ENCODE data around the gene DPF3. TPM values are rescaled to one million over a fixed set of nuclear protein-coding genes. Genes with fewer than 3 reads are reported as not detected.
A peak's percentile ranks its signal among the peaks of the same experiment; 100 is the strongest.

The DPF3 gene
- total and polyA plus RNA-seq, 2 of the 13 experiments (the other 11 are each of a cell fraction or from before 2014, with no cell fraction given): 0.09 to 0.60 TPM

GRCh38 chr14:72776701-72777261, 117.1 kb downstream of the DPF3 start (continued):
- TF ChIP-seq, protein P1, sequence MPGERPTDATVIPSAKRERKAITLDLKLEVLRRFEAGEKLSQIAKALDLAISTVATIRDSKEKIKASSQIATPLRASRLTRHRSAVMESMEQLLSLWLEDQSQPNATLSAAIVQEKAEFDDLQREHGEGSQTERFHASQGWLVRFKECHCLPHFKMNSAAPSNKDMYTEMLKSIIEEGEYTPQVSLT (CRISPR knock-in tag; IDR thresholded peaks at IDR 0.05; ENCODE audit: borderline replicate concordance, low read depth): no peak
- TF ChIP-seq GTF3A (CRISPR knock-in tag; conservative IDR thresholded peaks at IDR 0.05) (no peak), ZNF552 (CRISPR knock-in tag; IDR thresholded peaks at IDR 0.05; ENCODE audit: borderline replicate concordance) (no peak), TOE1 (CRISPR knock-in tag; IDR thresholded peaks at IDR 0.05) (no peak), NFIC (IDR thresholded peaks at IDR 0.05; ENCODE audit: low read length) (no peak), ZC3H13 (CRISPR knock-in tag; IDR thresholded peaks at IDR 0.05) (no peak), NFRKB (IDR thresholded peaks at IDR 0.05) (no peak), KMT2B (CRISPR knock-in tag; IDR thresholded peaks at IDR 0.05) (peak; percentile 38; the same call in 1 of the 2 replicates), HOMEZ (CRISPR knock-in tag; IDR thresholded peaks at IDR 0.05; ENCODE audit: low read depth) (peak; percentile 88), ZNF841 (CRISPR knock-in tag; IDR thresholded peaks at IDR 0.05; ENCODE audit: borderline replicate concordance) (no peak), SIX4 (CRISPR knock-in tag; IDR thresholded peaks at IDR 0.05) (0 out of 2 replicates have a peak, but pooled peaks have one; percentile 50), HOXA3 (CRISPR knock-in tag; IDR thresholded peaks at IDR 0.05) (peak; percentile 87), ZNF850 (CRISPR knock-in tag; conservative IDR thresholded peaks at IDR 0.05) (no peak), ZC3H4 (CRISPR knock-in tag; IDR thresholded peaks at IDR 0.05; ENCODE audit: borderline replicate concordance) (no peak), PHF5A (CRISPR knock-in tag; IDR thresholded peaks at IDR 0.05; ENCODE audit: low read depth, unreplicated experiment) (peak; percentile 81), SKI (IDR thresholded peaks at IDR 0.05; ENCODE audit: partially characterized antibody) (peak; percentile 86)
- TF ChIP-seq, protein P2, sequence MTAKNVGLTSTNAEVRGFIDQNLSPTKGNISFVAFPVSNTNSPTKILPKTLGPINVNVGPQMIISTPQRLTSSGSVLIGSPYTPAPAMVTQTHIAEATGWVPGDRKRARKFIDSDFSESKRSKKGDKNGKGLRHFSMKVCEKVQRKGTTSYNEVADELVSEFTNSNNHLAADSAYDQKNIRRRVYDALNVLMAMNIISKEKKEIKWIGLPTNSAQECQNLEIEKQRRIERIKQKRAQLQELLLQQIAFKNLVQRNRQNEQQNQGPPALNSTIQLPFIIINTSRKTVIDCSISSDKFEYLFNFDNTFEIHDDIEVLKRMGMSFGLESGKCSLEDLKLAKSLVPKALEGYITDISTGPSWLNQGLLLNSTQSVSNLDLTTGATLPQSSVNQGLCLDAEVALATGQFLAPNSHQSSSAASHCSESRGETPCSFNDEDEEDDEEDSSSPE (CRISPR knock-in tag; IDR thresholded peaks at IDR 0.05): no peak
- TF ChIP-seq, protein P3, sequence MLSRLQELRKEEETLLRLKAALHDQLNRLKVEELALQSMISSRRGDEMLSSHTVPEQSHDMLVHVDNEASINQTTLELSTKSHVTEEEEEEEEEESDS (CRISPR knock-in tag; IDR thresholded peaks at IDR 0.05; ENCODE audit: borderline replicate concordance): no peak
- TF ChIP-seq, protein P4, sequence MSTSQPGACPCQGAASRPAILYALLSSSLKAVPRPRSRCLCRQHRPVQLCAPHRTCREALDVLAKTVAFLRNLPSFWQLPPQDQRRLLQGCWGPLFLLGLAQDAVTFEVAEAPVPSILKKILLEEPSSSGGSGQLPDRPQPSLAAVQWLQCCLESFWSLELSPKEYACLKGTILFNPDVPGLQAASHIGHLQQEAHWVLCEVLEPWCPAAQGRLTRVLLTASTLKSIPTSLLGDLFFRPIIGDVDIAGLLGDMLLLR (CRISPR knock-in tag; IDR thresholded peaks at IDR 0.05): no peak
- TF ChIP-seq, protein P5, sequence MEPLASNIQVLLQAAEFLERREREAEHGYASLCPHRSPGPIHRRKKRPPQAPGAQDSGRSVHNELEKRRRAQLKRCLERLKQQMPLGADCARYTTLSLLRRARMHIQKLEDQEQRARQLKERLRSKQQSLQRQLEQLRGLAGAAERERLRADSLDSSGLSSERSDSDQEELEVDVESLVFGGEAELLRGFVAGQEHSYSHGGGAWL (CRISPR knock-in tag; IDR thresholded peaks at IDR 0.05): no peak
- TF ChIP-seq, protein P6, sequence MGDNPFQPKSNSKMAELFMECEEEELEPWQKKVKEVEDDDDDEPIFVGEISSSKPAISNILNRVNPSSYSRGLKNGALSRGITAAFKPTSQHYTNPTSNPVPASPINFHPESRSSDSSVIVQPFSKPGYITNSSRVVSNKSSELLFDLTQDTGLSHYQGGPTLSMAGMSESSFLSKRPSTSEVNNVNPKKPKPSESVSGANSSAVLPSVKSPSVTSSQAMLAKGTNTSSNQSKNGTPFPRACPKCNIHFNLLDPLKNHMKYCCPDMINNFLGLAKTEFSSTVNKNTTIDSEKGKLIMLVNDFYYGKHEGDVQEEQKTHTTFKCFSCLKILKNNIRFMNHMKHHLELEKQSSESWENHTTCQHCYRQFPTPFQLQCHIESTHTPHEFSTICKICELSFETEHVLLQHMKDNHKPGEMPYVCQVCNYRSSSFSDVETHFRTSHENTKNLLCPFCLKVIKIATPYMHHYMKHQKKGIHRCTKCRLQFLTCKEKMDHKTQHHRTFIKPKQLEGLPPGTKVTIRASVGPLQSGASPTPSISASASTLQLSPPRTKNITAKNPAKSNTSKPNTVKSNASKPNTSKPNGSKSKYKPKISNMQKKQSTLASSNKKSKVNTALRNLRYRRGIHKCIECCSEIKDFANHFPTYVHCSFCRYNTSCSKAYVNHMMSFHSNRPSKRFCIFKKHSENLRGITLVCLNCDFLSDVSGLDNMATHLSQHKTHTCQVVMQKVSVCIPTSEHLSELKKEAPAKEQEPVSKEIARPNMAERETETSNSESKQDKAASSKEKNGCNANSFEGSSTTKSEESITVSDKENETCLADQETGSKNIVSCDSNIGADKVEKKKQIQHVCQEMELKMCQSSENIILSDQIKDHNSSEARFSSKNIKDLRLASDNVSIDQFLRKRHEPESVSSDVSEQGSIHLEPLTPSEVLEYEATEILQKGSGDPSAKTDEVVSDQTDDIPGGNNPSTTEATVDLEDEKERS (CRISPR knock-in tag; IDR thresholded peaks at IDR 0.05): peak; percentile 85; the same call in 1 of the 2 replicates
